HepG2 (cell line): ENCODE measurements around the gene EMILIN1. TPM values are rescaled to one million over a fixed set of nuclear protein-coding genes. Genes with fewer than 3 reads are reported as not detected.
A peak's percentile ranks its signal among the peaks of the same experiment; 100 is the strongest.

ENCODE experiments used
- BRF2 ChIP-seq: sonication (generic); formaldehyde crosslinking; IDR thresholded peaks from 2 replicates; pipeline ENCODE4 v1.8.1; 2022; ENCODE audit warnings: mild to moderate bottlenecking, missing genetic modification reagents
- CREB1 ChIP-seq, 2 experiments: fragments of 450-650 bp in 1 of 2; IDR thresholded peaks; 2 replicates each; pipeline ENCODE4 v1.6.1; 2016 to 2017; ENCODE audit warnings: control low read depth in 1 of 2, mild to moderate bottlenecking in 1 of 2, missing compliant biosample characterization in 1 of 2, missing genetic modification characterization in 1 of 2
- CSRNP2 ChIP-seq: sonication (generic); formaldehyde crosslinking; conservative IDR thresholded peaks from 2 replicates; pipeline ENCODE4 v1.8.0; 2022; ENCODE audit warnings: low read depth, missing genetic modification reagents
- ETS1 ChIP-seq: sonication (generic); formaldehyde crosslinking; IDR thresholded peaks from 2 replicates; pipeline ENCODE4 v1.4.0; 2020; ENCODE audit warnings: missing genetic modification reagents
- FOSL1 ChIP-seq: sonication (generic); formaldehyde crosslinking; IDR thresholded peaks from 2 replicates; pipeline ENCODE4 v1.9.0; 2021; ENCODE audit warnings: missing genetic modification reagents, borderline replicate concordance
- FOSL2 ChIP-seq: sonication (generic); formaldehyde crosslinking; IDR thresholded peaks from 2 replicates; pipeline ENCODE4 v1.4.0; 2020; ENCODE audit warnings: missing genetic modification reagents
- HMG20B ChIP-seq: conservative IDR thresholded peaks from 2 replicates; pipeline ENCODE4 v1.6.1; 2016; ENCODE audit warnings: missing genetic modification reagents, missing compliant biosample characterization
- HMGXB4 ChIP-seq, 2 experiments: sonication (generic) in 1 of 2; formaldehyde crosslinking in 1 of 2; IDR thresholded peaks; 2 replicates each; pipeline versions ENCODE4 v1.4.0 to v1.6.1; 2018 to 2020; ENCODE audit warnings: missing genetic modification reagents in 2 of 2, borderline replicate concordance in 1 of 2, low read depth in 1 of 2, mild to moderate bottlenecking in 1 of 2, missing biosample characterization in 1 of 2
- HNRNPLL ChIP-seq: fragments of 200-400 bp; formaldehyde crosslinking; IDR thresholded peaks from 2 replicates; pipeline ENCODE4 v1.6.1; 2017; ENCODE audit warnings: mild to moderate bottlenecking, low read depth, low read length; ENCODE audit not compliant: poor library complexity, severe bottlenecking
- KMT2B ChIP-seq: IDR thresholded peaks from 2 replicates; pipeline ENCODE4 v1.6.1; 2016; ENCODE audit warnings: missing genetic modification reagents, missing compliant biosample characterization
- RBM22 ChIP-seq: fragments of 200-400 bp; formaldehyde crosslinking; optimal IDR thresholded peaks from 2 replicates; pipeline ENCODE3; 2017; ENCODE audit warnings: mild to moderate bottlenecking, low read length, moderate library complexity
- SAP130 ChIP-seq: IDR thresholded peaks from 2 replicates; pipeline ENCODE4 v1.6.1; 2016; ENCODE audit warnings: low read depth
- SMC3 ChIP-seq: IDR thresholded peaks from 2 replicates; pipeline ENCODE4 v1.6.1; 2011; ENCODE audit warnings: low read length, improper control_type of control experiment
- SUZ12 ChIP-seq: fragments of 150-350 bp; IDR thresholded peaks from 2 replicates; pipeline ENCODE4 v1.6.1; 2014; ENCODE audit warnings: low read depth, low read length
- TBP ChIP-seq: sonication (generic); formaldehyde crosslinking; IDR thresholded peaks from 2 replicates; pipeline ENCODE4 v1.5.0; 2020; ENCODE audit warnings: missing genetic modification reagents
- TERF1 ChIP-seq: sonication (generic); formaldehyde crosslinking; IDR thresholded peaks from 2 replicates; pipeline ENCODE4 v1.8.0; 2022; ENCODE audit warnings: mild to moderate bottlenecking, missing genetic modification reagents, moderate library complexity
- ZC3H4 ChIP-seq: sonication (generic); formaldehyde crosslinking; IDR thresholded peaks from 2 replicates; pipeline ENCODE4 v1.4.0; 2020; ENCODE audit warnings: missing genetic modification reagents, borderline replicate concordance
- ZFYVE20 ChIP-seq: sonication (generic); formaldehyde crosslinking; IDR thresholded peaks from 2 replicates; pipeline ENCODE4 v1.8.0; 2023; ENCODE audit warnings: low read depth, mild to moderate bottlenecking, moderate library complexity, missing genetic modification reagents, borderline replicate concordance
- ZNF235 ChIP-seq: sonication (generic); formaldehyde crosslinking; IDR thresholded peaks from 2 replicates; pipeline ENCODE4 v1.8.1; 2023; ENCODE audit warnings: mild to moderate bottlenecking, missing genetic modification reagents, borderline replicate concordance
- ZNF616 ChIP-seq: sonication (generic); formaldehyde crosslinking; IDR thresholded peaks from 2 replicates; pipeline ENCODE4 v1.5.0; 2020; ENCODE audit warnings: low read depth, mild to moderate bottlenecking, missing genetic modification reagents
- ZNF768 ChIP-seq: sonication (generic); formaldehyde crosslinking; IDR thresholded peaks from 2 replicates; pipeline ENCODE4 v1.4.0; 2020; ENCODE audit warnings: missing genetic modification reagents
- ZNF83 ChIP-seq: sonication (generic); formaldehyde crosslinking; IDR thresholded peaks from 2 replicates; pipeline ENCODE4 v1.4.0; 2020; ENCODE audit warnings: missing genetic modification reagents, mild to moderate bottlenecking, borderline replicate concordance
- polyA plus RNA-seq, 8 experiments: library from polyadenylated mRNA; depleted of rRNA in 3 of 8; stranded (reverse) in 7 of 8; unstranded in 1 of 8; fragments of >200 nt; fragmentation: Illumina TruSeq in 4 of 8; extraction: Trizol in 4 of 8; gene quantifications; 2 replicates each; pipeline versions ENCODE4 v1.2.1 to v1.2.3, GENCODE V29; 2011 to 2016; ENCODE audit warnings: low read depth in 4 of 8, missing spikeins in 1 of 8, mixed read lengths in 1 of 8; ENCODE audit not compliant: insufficient read depth in 1 of 8
- total RNA-seq, 5 experiments: library from RNA; depleted of rRNA; stranded (reverse); fragments of >200 nt; fragmentation: Illumina TruSeq; extraction: Trizol; gene quantifications; 2 replicates each; pipeline ENCODE4 v1.2.3, GENCODE V29; 2016; ENCODE audit warnings: low read depth in 1 of 5

EMILIN1 gene
- total and polyA plus RNA-seq, 2 of the 13 experiments (the other 11 are each of a cell fraction or from before 2014, with no cell fraction given): 8.1 to 9.7 TPM

GRCh38 chr2:27079233-27080139 lies 1.1 kb downstream of the EMILIN1 start (continued):
- no peak for TF ChIP-seq ZNF768 (CRISPR knock-in tag)
- no peak for TF ChIP-seq CREB1 (IDR thresholded peaks at IDR 0.05)
- no peak for TF ChIP-seq CREB1 (CRISPR knock-in tag; IDR thresholded peaks at IDR 0.05)
- no peak for TF ChIP-seq ZC3H4
- 0 out of 2 replicates have a peak, but pooled peaks have one; percentile 69 for TF ChIP-seq ZNF235 (CRISPR knock-in tag)
- TF ChIP-seq TERF1: no peak
- TF ChIP-seq CSRNP2 (CRISPR knock-in tag): no peak
- no peak for TF ChIP-seq RBM22
- no peak for TF ChIP-seq TBP (CRISPR knock-in tag)
- TF ChIP-seq SMC3: no peak
- TF ChIP-seq ZNF83 (CRISPR knock-in tag): no peak
- no peak for TF ChIP-seq SUZ12
- no peak for TF ChIP-seq FOSL2 (CRISPR knock-in tag)
- TF ChIP-seq BRF2: no peak
- TF ChIP-seq ZFYVE20 (CRISPR knock-in tag): no peak
- TF ChIP-seq SAP130 (CRISPR knock-in tag): no peak
- TF ChIP-seq ETS1 (CRISPR knock-in tag): no peak
- no peak for TF ChIP-seq KMT2B (CRISPR knock-in tag)
- TF ChIP-seq ZNF616: no peak
- TF ChIP-seq FOSL1 (CRISPR knock-in tag): no peak
- 0 out of 4 replicates have a peak, but pooled peaks of 1 of the 2 experiments have one; percentile 28 for TF ChIP-seq HMGXB4 (CRISPR knock-in tag; IDR thresholded peaks at IDR 0.05; ENCODE audit: borderline replicate concordance in 1 of 2, low read depth in 1 of 2)
- no peak for TF ChIP-seq HMG20B (CRISPR knock-in tag)
- no peak for TF ChIP-seq HNRNPLL
